ENCODE results near the gene SLC29A4.

SLC29A4 gene

DNA sequence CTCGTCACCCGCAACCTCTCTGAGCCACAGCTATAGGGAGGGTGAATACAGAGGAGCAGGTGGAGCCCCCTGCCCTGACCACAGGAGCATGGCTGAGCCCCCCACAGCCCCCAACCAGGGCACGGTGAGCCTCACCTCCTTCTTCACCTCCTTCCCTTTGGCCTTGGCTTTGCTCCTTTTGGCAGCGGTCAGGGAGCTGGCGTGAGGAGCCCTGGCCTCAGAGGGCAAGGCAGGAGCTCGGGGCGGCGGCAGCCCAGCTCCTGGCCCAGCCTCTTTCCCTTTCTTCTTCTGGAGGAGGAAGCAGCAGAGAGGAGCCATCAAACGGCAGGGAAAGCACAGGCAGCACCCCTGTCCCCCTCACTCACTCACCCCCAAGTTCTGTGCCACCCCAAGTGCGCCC, 42.2 kb downstream of the SLC29A4 start:
- TF ChIP-seq, protein P1, sequence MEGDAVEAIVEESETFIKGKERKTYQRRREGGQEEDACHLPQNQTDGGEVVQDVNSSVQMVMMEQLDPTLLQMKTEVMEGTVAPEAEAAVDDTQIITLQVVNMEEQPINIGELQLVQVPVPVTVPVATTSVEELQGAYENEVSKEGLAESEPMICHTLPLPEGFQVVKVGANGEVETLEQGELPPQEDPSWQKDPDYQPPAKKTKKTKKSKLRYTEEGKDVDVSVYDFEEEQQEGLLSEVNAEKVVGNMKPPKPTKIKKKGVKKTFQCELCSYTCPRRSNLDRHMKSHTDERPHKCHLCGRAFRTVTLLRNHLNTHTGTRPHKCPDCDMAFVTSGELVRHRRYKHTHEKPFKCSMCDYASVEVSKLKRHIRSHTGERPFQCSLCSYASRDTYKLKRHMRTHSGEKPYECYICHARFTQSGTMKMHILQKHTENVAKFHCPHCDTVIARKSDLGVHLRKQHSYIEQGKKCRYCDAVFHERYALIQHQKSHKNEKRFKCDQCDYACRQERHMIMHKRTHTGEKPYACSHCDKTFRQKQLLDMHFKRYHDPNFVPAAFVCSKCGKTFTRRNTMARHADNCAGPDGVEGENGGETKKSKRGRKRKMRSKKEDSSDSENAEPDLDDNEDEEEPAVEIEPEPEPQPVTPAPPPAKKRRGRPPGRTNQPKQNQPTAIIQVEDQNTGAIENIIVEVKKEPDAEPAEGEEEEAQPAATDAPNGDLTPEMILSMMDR (IDR thresholded peaks at IDR 0.05) = no peak

DNA sequence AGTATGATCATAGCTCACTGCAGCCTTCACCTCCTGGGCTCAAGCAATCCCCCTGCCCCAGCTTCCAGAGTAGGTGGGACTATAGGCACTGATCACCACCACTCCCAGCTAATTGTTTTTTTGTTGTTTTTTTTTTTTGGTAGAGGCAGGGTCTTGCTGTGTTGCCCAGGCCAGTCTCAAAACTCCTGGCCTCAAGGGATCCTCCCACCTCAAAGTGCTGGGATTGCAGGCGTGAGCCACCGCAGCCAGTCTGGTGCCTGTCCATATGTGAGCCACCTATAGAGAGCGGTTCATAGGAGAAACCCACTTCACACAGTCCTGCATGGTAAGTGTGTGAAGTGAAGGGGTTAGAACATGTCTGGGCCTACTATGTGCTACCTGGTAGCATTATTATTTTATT, 47.5 kb downstream of the SLC29A4 start:
- TF ChIP-seq, protein P1 (IDR thresholded peaks at IDR 0.05) = no peak

DNA sequence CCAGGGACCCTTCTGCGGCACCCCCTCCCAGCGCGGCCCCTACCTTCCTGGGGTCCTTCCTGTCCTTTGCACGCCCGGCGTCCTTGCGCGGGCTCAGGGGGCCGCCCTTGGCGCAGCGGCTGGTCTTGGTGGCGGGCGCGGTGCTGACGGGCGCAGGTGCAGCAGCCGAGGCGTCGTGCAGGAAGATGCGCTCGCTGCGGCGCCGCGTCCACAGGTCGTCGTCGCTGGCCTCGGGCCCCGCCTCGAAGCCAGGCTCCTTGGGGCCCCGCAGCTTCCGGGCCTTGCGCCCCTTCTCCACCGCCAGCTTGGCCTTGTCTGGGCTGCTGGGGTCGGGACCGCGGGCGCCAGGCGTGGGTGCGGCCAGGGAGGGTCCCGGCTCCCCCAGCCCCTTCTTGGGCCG, 49.8 kb downstream of the SLC29A4 start:
- TF ChIP-seq, protein P1 (IDR thresholded peaks at IDR 0.05) = no peak

DNA sequence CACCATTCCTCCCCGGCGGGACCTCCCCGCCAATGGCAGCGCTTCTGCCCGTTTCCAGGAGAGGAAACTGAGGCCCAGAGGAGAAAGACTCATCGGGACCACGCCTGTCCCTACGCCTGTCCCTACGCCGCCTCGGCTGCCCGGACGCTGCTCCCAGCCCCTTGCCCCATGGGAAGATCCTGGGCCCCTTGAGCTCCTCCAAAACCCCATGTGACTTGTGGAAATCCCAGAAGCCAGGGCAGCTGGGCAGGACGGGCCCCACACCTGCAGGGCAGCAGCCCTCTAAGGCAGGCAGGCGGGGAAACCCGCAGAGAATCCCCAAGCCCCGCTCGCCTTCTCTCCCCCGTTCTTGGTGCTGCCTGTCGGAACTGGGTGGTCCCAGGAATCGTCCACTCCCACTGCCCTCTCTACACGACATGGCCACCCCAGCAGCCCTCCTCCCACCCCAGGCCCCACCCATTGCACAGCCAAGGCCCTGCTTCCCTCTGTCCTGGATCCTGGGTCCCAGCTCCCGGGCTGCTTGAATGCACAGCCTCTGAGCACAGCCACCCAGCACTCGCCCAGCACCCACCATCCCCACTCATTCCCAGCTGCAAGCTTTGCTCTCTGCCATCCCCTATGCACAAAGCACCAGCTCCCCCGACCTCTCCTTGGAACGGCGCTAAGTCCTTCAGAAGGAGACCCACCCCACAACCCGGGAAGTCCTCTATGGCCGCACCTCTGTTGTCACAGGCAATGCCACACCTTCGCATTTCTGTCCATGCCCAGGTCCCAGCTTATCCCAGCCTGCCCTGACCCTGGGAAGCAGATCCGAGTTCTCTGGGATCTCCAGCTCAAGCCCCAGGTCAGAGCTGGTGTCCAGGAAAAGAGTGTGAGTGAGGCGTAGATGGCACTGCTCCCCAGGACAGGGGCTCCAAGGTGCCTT, 50.6 kb downstream of the SLC29A4 start:
- TF ChIP-seq, protein P1 (IDR thresholded peaks at IDR 0.05) = no peak

DNA sequence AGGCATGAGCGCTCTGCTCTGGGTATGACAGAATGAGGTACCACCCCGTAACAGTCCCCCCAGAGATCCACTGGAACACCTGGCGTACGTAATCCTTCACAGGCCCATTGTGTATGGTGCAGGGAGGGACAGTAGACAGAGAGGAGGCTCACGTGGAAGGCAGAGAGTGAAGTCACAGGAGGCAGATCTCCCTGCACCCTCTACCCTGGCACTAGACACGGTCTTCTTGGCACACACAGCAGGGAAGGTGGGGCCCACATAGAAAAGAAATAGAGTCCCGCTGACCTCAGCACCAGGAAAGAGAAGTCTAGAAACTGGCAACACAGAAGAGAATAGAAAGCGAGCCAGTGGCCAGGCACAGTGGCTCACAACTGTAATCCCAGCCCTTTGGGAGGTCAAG, 51.9 kb downstream of the SLC29A4 start:
- TF ChIP-seq, protein P1 (IDR thresholded peaks at IDR 0.05) = no peak

DNA sequence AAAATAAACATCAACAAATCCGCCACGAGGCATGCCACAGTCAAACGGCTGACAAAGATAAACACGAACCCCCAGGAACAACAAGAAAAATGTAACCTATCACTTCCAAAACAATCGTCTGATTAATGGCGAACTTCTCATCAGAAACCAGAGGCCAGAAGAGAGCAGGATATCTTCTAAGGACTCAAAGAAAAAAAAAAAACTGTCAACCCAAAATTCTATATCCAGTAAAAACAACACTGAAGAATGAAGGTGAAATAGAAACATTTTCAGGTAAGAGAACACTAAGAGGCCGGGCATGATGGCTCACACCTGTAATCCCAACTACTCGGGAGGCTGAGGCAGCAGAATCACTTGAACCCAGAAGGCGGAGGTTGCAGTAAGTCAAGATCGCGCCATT, 54.3 kb downstream of the SLC29A4 start:
- TF ChIP-seq, protein P1 (IDR thresholded peaks at IDR 0.05) = no peak

DNA sequence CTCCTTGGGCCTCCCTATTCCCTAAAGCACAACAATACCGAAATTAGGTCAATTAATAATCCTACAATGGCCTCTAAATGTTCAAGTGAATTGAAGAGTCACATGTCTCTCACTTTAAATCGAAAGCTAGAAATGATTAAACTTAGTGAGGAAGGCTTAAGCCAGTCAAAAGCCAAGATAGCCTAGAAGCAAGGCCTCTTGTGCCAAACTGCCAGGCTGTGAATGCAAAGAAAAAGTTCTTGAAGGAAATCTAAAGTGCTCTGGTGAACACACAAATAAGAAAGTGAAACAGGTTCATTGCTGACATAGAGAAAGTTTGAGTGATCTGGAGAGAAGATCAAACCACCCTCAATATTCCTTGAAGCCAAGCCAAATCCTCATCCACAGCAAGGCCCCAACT, 57.2 kb downstream of the SLC29A4 start:
- TF ChIP-seq, protein P1 (IDR thresholded peaks at IDR 0.05) = no peak
